HepG2 (cell line): ENCODE results near the gene CHCHD5. TPM values are rescaled to one million over a fixed set of nuclear protein-coding genes. Genes with fewer than 3 reads are reported as not detected.

Source experiments
- EEA1 ChIP-seq: sonication (generic); formaldehyde crosslinking; IDR thresholded peaks from 2 replicates; pipeline ENCODE4 v1.5.1; 2020; ENCODE audit warnings: mild to moderate bottlenecking, missing genetic modification reagents, borderline replicate concordance
- NFKBIZ ChIP-seq: IDR thresholded peaks from 2 replicates; pipeline ENCODE4 v1.6.1; 2018; ENCODE audit warnings: missing genetic modification reagents, missing compliant biosample characterization
- NR2F1 ChIP-seq, 2 experiments: fragments of 450-650 bp in 1 of 2; formaldehyde crosslinking in 1 of 2; IDR thresholded peaks; 2 replicates each; pipeline versions ENCODE4 v1.5.0 to v1.6.1; 2016 to 2020; ENCODE audit warnings: mild to moderate bottlenecking in 1 of 2, missing compliant biosample characterization in 1 of 2, missing genetic modification reagents in 1 of 2, moderate library complexity in 1 of 2
- PAWR ChIP-seq: sonication (generic); formaldehyde crosslinking; IDR thresholded peaks from 2 replicates; pipeline ENCODE4 v1.4.0; 2020; ENCODE audit warnings: missing genetic modification reagents, mild to moderate bottlenecking, borderline replicate concordance
- PRPF4 ChIP-seq: fragments of 200-400 bp; formaldehyde crosslinking; IDR thresholded peaks from 2 replicates; pipeline ENCODE4 v1.6.1; 2016; ENCODE audit warnings: low read length, low read depth; ENCODE audit not compliant: poor library complexity, severe bottlenecking
- RFXAP ChIP-seq: sonication (generic); formaldehyde crosslinking; IDR thresholded peaks from 2 replicates; pipeline ENCODE4 v1.4.0; 2020; ENCODE audit warnings: missing genetic modification reagents, borderline replicate concordance
- RORA ChIP-seq: sonication (generic); formaldehyde crosslinking; IDR thresholded peaks from 2 replicates; pipeline ENCODE4 v1.5.0; 2020; ENCODE audit warnings: mild to moderate bottlenecking, missing genetic modification reagents, moderate library complexity
- SIN3A ChIP-seq: IDR thresholded peaks from 2 replicates; pipeline ENCODE4 v1.6.1; 2011; ENCODE audit warnings: low read depth, mild to moderate bottlenecking, control low read depth, low read length, borderline replicate concordance
- SSRP1 ChIP-seq: IDR thresholded peaks from 2 replicates; pipeline ENCODE4 v1.6.1; 2016; ENCODE audit warnings: control low read depth
- ZFP36 ChIP-seq: fragments of 150-350 bp; IDR thresholded peaks from 2 replicates; pipeline ENCODE4 v1.6.1; 2018; ENCODE audit warnings: borderline replicate concordance, low read length, low read depth; ENCODE audit not compliant: partially characterized antibody
- ZNF143 ChIP-seq: sonication (generic); formaldehyde crosslinking; IDR thresholded peaks from 2 replicates; pipeline ENCODE4 v1.4.0; 2020; ENCODE audit warnings: missing genetic modification reagents
- ZNF354B ChIP-seq: sonication (generic); formaldehyde crosslinking; IDR thresholded peaks from 2 replicates; pipeline ENCODE4 v1.8.0; 2022; ENCODE audit warnings: mild to moderate bottlenecking, missing genetic modification reagents
- ZNF788 ChIP-seq: sonication (generic); formaldehyde crosslinking; IDR thresholded peaks from 2 replicates; pipeline ENCODE4 v1.5.0; 2020; ENCODE audit warnings: mild to moderate bottlenecking, missing genetic modification reagents, borderline replicate concordance
- ZNF891 ChIP-seq: sonication (generic); formaldehyde crosslinking; IDR thresholded peaks from 2 replicates; pipeline ENCODE4 v1.5.0; 2020; ENCODE audit warnings: mild to moderate bottlenecking, missing genetic modification reagents
- polyA plus RNA-seq, 8 experiments: library from polyadenylated mRNA; depleted of rRNA in 3 of 8; stranded (reverse) in 7 of 8; unstranded in 1 of 8; fragments of >200 nt; fragmentation: Illumina TruSeq in 4 of 8; extraction: Trizol in 4 of 8; gene quantifications; 2 replicates each; pipeline versions ENCODE4 v1.2.1 to v1.2.3, GENCODE V29; 2011 to 2016; ENCODE audit warnings: low read depth in 4 of 8, missing spikeins in 1 of 8, mixed read lengths in 1 of 8; ENCODE audit not compliant: insufficient read depth in 1 of 8
- total RNA-seq, 5 experiments: library from RNA; depleted of rRNA; stranded (reverse); fragments of >200 nt; fragmentation: Illumina TruSeq; extraction: Trizol; gene quantifications; 2 replicates each; pipeline ENCODE4 v1.2.3, GENCODE V29; 2016; ENCODE audit warnings: low read depth in 1 of 5
- TF ChIP-seq, protein P1 (sequence below): sonication (generic); formaldehyde crosslinking; IDR thresholded peaks from 2 replicates; pipeline ENCODE4 v1.5.0; 2020; ENCODE audit warnings: mild to moderate bottlenecking, missing genetic modification reagents, borderline replicate concordance
- TF ChIP-seq, protein P2 (sequence below): IDR thresholded peaks from 2 replicates; pipeline ENCODE4 v1.6.1; 2016; ENCODE audit warnings: low read depth
- TF ChIP-seq, protein P3 (sequence below): sonication (generic); formaldehyde crosslinking; IDR thresholded peaks from 2 replicates; pipeline ENCODE4 v1.8.0; 2022; ENCODE audit warnings: missing genetic modification reagents, mild to moderate bottlenecking, inconsistent platforms, borderline replicate concordance

The CHCHD5 gene
- total and polyA plus RNA-seq, 2 of the 13 experiments (the other 11 are each of a cell fraction or from before 2014, with no cell fraction given): 19.0 to 23.9 TPM

DNA sequence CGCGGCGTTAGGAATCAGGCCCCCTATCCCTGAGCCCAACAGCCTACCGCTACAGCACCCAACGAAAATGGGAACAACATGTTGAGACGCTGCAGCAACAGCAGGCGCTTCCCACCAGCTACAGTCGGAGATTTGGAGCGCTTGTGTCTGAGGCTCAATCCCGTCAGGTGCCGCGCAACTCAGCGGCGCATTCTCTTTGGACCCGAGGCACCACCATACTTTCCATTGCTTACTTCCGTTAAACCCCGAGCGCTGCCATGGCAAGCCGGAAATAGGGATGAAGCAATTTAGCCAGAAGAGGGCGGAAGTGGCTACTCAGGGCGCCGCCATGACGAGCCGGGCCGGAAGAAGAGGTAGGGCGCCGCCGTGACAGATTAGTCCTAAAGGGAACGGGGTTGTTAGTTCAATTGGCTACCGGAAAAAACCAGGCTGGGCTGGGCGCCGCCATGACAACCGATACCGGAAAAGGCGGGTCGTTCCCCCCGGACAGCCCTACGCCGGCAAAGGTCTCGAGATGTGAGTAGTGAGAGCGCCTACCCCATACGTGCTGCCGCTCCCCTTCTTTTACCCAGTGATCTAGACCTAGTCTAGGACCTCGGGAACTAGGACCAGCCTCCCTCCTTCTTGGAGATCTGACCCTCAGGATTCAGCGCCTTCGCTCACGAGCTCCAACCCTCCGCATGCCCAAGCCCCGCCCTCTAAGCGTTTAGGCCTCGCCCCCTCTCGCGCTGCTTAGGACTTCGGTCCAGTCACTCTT is at the start of gene CHCHD5 (continued):
- peak; percentile 89; the same call in 1 of the 2 replicates for TF ChIP-seq SIN3A
- peak; percentile 90; the same call in 1 of the 2 replicates for TF ChIP-seq PAWR (CRISPR knock-in tag)
- peak; percentile 67 for TF ChIP-seq ZNF891 (CRISPR knock-in tag)
- TF ChIP-seq EEA1 (CRISPR knock-in tag): peak; percentile 64
- no peak for TF ChIP-seq PRPF4
- TF ChIP-seq, protein P1, sequence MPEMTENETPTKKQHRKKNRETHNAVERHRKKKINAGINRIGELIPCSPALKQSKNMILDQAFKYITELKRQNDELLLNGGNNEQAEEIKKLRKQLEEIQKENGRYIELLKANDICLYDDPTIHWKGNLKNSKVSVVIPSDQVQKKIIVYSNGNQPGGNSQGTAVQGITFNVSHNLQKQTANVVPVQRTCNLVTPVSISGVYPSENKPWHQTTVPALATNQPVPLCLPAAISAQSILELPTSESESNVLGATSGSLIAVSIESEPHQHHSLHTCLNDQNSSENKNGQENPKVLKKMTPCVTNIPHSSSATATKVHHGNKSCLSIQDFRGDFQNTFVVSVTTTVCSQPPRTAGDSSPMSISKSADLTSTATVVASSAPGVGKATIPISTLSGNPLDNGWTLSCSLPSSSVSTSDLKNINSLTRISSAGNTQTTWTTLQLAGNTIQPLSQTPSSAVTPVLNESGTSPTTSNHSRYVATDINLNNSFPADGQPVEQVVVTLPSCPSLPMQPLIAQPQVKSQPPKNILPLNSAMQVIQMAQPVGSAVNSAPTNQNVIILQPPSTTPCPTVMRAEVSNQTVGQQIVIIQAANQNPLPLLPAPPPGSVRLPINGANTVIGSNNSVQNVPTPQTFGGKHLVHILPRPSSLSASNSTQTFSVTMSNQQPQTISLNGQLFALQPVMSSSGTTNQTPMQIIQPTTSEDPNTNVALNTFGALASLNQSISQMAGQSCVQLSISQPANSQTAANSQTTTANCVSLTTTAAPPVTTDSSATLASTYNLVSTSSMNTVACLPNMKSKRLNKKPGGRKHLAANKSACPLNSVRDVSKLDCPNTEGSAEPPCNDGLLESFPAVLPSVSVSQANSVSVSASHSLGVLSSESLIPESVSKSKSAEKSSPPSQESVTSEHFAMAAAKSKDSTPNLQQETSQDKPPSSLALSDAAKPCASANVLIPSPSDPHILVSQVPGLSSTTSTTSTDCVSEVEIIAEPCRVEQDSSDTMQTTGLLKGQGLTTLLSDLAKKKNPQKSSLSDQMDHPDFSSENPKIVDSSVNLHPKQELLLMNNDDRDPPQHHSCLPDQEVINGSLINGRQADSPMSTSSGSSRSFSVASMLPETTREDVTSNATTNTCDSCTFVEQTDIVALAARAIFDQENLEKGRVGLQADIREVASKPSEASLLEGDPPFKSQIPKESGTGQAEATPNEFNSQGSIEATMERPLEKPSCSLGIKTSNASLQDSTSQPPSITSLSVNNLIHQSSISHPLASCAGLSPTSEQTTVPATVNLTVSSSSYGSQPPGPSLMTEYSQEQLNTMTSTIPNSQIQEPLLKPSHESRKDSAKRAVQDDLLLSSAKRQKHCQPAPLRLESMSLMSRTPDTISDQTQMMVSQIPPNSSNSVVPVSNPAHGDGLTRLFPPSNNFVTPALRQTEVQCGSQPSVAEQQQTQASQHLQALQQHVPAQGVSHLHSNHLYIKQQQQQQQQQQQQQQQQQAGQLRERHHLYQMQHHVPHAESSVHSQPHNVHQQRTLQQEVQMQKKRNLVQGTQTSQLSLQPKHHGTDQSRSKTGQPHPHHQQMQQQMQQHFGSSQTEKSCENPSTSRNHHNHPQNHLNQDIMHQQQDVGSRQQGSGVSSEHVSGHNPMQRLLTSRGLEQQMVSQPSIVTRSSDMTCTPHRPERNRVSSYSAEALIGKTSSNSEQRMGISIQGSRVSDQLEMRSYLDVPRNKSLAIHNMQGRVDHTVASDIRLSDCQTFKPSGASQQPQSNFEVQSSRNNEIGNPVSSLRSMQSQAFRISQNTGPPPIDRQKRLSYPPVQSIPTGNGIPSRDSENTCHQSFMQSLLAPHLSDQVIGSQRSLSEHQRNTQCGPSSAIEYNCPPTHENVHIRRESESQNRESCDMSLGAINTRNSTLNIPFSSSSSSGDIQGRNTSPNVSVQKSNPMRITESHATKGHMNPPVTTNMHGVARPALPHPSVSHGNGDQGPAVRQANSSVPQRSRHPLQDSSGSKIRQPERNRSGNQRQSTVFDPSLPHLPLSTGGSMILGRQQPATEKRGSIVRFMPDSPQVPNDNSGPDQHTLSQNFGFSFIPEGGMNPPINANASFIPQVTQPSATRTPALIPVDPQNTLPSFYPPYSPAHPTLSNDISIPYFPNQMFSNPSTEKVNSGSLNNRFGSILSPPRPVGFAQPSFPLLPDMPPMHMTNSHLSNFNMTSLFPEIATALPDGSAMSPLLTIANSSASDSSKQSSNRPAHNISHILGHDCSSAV (CRISPR knock-in tag): peak; percentile 25; the same call in 1 of the 2 replicates
- peak; percentile 73; the same call in 1 of the 2 replicates for TF ChIP-seq SSRP1 (CRISPR knock-in tag)
- TF ChIP-seq RFXAP: peak; percentile 89; the same call in 1 of the 2 replicates
- TF ChIP-seq ZNF788 (CRISPR knock-in tag): peak; percentile 82
- no peak for TF ChIP-seq RORA (CRISPR knock-in tag)
- TF ChIP-seq NFKBIZ (CRISPR knock-in tag): 0 out of 2 replicates have a peak, but pooled peaks have one; percentile 36
- TF ChIP-seq NR2F1 (CRISPR knock-in tag; IDR thresholded peaks at IDR 0.05): 0 out of 4 replicates have a peak, but pooled peaks of 1 of the 2 experiments have one; percentile 5
- TF ChIP-seq, protein P2, sequence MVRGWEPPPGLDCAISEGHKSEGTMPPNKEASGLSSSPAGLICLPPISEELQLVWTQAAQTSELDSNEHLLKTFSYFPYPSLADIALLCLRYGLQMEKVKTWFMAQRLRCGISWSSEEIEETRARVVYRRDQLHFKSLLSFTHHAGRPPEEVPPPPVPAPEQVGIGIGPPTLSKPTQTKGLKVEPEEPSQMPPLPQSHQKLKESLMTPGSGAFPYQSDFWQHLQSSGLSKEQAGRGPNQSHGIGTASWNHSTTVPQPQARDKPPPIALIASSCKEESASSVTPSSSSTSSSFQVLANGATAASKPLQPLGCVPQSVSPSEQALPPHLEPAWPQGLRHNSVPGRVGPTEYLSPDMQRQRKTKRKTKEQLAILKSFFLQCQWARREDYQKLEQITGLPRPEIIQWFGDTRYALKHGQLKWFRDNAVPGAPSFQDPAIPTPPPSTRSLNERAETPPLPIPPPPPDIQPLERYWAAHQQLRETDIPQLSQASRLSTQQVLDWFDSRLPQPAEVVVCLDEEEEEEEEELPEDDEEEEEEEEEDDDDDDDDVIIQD: peak; percentile 44; the same call in 1 of the 2 replicates
- TF ChIP-seq ZNF354B: peak; percentile 90; the same call in 1 of the 2 replicates
- TF ChIP-seq ZNF143 (CRISPR knock-in tag): peak; percentile 73
- TF ChIP-seq, protein P3, sequence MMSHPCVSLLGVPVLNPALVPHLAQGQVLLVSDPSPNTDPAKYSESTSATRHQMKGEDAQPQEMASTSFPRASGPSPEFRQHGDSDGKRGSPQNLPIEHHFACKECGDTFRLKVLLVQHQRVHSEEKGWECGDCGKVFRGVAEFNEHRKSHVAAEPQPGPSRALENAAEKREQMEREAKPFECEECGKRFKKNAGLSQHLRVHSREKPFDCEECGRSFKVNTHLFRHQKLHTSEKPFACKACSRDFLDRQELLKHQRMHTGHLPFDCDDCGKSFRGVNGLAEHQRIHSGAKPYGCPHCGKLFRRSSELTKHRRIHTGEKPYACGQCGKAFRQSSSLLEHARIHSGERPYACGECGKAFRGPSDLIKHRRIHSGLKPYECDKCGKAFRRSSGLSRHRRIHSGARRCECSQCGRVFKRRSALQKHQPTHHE (CRISPR knock-in tag): peak; percentile 60; the same call in 1 of the 2 replicates
- no peak for TF ChIP-seq ZFP36
